Epithelial cell of esophagus (primary cell): ENCODE measurements around the gene COL24A1.
"Not testable (repeated sequence)": the region's sequence is repeated elsewhere in the genome, so short reads cannot be mapped to it uniquely, and the experiment has no call there.

Source experiments
- DNase-seq: peaks from one replicate; pipeline ENCODE4 v3.0.0; 2010; ENCODE audit warnings: low read depth
- H3K4me3 ChIP-seq: 2 replicates; pipeline ENCODE4 v1.5.1; 2011; ENCODE audit warnings: mild to moderate bottlenecking, low read length, control low read depth
- CTCF ChIP-seq: IDR thresholded peaks from 2 replicates; pipeline ENCODE4 v1.5.1; 2011; ENCODE audit warnings: low read depth, mild to moderate bottlenecking, low read length, control low read depth, inconsistent platforms; ENCODE audit not compliant: insufficient read depth; ENCODE audit errors: missing control alignments

COL24A1 gene

GRCh38 chr1:85801520-85801919 is 355.1 kb downstream of the COL24A1 start:
- no peak overlapping the region for H3K4me3 ChIP-seq
- DNase-seq = peak; percentile 32
- no peak for TF ChIP-seq CTCF

DNA sequence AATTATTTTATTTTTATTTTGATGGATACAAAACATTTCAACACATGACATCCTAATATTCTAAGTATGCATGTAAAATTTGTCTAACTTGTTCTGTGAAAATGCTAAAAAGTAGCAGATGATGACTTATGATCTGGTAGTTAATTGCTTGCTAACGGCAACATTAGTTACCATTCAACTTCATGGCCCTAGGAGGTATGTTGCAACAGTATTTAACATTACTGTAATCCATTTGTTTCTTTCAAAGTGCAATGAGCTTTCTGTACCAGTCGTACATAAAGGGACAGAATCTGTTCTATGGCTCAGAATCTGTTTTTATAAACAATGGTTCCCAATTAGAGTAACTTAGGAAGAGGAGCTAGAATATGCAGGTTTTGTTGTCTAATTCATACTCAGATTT is 356.8 kb downstream of the COL24A1 start:
- no peak overlapping the region for H3K4me3 ChIP-seq
- no peak for TF ChIP-seq CTCF
- peak; percentile 13 for DNase-seq

GRCh38 chr1:85798419-85798818 is 358.2 kb downstream of the COL24A1 start:
- no peak for DNase-seq
- H3K4me3 ChIP-seq = no peak overlapping the region
- no peak for TF ChIP-seq CTCF

GRCh38 chr1:85777021-85777420 is 379.6 kb downstream of the COL24A1 start:
- not testable (repeated sequence) for H3K4me3 ChIP-seq, DNase-seq

DNA sequence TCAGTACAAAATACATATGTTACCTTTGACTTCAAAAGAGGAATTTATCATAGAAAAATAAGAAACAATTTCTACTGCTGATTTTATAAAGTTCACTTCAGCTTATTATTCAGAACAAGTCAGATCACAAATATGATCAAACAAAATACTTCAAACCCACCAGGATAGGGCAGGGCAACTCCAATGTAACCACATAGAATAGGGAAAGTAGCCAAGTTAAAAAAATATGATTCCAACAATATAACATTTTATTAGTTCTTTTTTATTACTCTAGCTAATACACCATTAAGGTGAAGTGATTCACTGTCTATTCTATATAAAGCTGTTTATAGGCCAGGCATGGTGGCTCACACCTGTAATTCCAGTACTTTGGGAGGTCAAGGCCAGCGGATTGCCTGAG is 393.8 kb downstream of the COL24A1 start:
- TF ChIP-seq CTCF = no peak
- no peak overlapping the region for H3K4me3 ChIP-seq
- no peak for DNase-seq

DNA sequence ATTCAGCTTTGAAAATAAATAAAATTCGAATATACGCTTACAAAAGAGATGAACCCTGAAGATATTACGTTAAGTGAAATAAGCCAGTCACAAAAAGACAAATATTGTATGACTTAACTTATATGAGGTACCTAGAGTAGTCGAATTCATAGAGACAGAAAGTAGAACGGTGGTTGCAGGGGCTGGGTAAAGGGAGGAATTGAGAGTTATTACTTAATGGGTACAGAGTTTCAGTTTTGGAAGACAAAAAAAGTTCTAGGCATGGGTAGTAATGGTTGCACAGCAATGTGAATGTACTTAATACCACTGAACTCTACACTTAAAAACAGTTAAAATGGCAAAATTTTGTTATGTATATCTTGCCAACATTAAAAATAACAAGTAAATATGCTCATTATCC is 399.7 kb downstream of the COL24A1 start:
- no peak for TF ChIP-seq CTCF
- H3K4me3 ChIP-seq = no peak overlapping the region
- DNase-seq = no peak

GRCh38 chr1:85748120-85748519 is 408.5 kb downstream of the COL24A1 start:
- no peak for TF ChIP-seq CTCF
- no peak for DNase-seq
- H3K4me3 ChIP-seq = no peak overlapping the region

DNA sequence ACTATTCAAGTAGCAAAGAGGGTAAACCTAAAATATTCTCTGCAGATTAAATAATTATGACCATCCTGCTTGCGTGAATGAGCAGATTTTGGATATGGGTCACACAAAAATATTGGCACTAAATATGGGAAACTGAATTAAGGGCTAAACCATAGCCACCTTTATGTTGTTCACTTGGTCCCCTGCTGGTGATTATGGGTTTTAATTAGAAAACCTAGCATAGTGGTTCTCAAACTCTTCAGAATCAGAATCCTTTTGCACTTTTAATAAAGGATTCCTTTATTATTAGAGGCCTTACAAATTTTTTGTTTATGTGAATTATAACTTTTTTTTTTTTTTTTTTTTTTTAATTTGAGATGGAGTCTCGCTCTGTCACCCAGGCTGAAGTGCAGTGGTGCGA is 409.8 kb downstream of the COL24A1 start:
- H3K4me3 ChIP-seq = no peak overlapping the region
- DNase-seq = no peak
- no peak for TF ChIP-seq CTCF
